GM12873 (cell line): ENCODE results near the gene BMP2K.

Experiments
- TF ChIP-seq, protein P1 (sequence below): IDR thresholded peaks from 2 replicates; pipeline ENCODE4 v1.5.1; 2012; ENCODE audit warnings: low read depth, mild to moderate bottlenecking, moderate library complexity, low read length, control low read depth; ENCODE audit not compliant: insufficient read depth; ENCODE audit errors: missing control alignments

The BMP2K gene

DNA sequence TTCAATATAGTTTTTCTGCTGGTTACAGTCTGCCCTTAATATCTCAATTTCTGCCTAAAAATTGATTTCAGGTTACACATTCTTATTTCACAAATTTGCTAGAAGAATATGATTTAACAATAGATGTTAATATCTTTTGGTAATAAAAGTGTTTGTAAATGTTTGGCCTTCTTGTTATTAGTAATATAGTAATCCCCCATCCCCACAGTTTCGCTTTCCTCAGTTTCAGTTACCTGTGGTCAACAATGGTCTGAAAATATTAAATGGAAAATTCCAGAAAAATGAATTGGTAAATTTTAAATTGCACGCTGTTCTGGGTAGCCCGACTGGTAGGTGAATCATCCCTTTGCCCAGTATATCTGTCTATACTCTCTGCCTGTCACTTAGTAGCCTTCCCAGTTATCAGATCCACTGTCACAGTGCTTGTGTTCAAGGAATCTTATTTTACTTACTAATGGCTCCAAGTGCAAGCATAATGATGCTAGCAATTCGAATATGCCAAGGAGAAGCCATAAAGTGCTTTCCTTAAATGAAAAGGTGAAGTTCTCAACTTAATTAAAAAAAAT, 3.5 kb upstream of the BMP2K start:
- TF ChIP-seq, protein P1, sequence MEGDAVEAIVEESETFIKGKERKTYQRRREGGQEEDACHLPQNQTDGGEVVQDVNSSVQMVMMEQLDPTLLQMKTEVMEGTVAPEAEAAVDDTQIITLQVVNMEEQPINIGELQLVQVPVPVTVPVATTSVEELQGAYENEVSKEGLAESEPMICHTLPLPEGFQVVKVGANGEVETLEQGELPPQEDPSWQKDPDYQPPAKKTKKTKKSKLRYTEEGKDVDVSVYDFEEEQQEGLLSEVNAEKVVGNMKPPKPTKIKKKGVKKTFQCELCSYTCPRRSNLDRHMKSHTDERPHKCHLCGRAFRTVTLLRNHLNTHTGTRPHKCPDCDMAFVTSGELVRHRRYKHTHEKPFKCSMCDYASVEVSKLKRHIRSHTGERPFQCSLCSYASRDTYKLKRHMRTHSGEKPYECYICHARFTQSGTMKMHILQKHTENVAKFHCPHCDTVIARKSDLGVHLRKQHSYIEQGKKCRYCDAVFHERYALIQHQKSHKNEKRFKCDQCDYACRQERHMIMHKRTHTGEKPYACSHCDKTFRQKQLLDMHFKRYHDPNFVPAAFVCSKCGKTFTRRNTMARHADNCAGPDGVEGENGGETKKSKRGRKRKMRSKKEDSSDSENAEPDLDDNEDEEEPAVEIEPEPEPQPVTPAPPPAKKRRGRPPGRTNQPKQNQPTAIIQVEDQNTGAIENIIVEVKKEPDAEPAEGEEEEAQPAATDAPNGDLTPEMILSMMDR = no peak

DNA sequence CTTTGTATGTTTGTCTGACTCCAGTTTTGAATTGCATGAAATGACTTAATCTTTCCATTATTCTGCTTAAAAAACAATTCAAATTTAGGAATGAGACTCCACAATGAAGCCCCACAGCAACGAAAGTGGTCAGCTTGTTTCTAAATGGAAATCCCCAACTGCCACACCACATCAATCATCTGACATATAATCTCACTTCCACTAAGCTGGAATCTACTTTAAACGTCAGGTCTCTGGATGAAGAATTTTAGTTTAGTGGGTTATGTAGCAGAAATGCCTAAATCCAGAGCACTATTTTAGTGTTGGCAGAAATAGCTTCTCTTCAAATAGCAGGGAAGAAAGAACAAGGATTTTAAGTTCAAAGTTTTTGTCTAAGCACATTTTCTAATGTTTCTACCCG, 1.7 kb upstream of the BMP2K start:
- TF ChIP-seq, protein P1 = no peak

DNA sequence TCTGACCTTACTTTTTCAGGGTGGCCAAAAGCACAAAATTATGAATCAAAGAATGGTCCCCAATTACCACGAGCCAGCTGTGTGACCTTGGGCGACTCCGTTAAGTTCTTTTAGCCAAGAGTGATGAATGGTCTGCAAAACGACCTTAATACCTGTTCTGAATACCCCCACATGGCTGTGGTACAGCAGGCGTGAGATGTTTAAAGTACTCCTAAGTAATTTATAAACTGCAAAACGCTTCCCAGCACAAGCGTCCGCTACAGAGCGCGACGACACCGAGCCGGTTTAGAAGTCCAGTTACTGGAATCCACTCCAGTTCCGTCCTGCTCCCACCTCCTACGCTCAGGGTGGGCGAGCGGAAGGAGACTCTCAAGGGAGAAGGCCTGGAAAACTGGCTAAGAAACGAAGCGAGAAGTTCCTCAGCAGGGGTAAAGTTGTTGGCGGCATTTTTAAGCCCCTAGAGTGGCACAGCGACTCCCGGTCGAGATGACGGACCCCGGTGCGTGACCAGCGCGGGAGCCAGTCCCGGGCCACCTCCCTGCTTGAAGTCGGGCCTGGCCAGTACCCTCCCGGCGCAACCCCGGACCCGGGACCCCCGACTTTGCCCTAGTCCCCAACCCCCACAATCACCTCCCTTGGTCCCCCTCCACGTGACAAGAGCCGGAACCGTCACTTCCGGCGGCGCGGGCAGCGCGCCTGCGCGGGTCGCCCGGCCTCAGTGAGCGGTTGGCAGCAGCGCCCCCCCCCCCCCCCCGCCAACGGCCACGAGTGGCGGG, 659 bp upstream of the BMP2K start:
- TF ChIP-seq, protein P1 = no peak

DNA sequence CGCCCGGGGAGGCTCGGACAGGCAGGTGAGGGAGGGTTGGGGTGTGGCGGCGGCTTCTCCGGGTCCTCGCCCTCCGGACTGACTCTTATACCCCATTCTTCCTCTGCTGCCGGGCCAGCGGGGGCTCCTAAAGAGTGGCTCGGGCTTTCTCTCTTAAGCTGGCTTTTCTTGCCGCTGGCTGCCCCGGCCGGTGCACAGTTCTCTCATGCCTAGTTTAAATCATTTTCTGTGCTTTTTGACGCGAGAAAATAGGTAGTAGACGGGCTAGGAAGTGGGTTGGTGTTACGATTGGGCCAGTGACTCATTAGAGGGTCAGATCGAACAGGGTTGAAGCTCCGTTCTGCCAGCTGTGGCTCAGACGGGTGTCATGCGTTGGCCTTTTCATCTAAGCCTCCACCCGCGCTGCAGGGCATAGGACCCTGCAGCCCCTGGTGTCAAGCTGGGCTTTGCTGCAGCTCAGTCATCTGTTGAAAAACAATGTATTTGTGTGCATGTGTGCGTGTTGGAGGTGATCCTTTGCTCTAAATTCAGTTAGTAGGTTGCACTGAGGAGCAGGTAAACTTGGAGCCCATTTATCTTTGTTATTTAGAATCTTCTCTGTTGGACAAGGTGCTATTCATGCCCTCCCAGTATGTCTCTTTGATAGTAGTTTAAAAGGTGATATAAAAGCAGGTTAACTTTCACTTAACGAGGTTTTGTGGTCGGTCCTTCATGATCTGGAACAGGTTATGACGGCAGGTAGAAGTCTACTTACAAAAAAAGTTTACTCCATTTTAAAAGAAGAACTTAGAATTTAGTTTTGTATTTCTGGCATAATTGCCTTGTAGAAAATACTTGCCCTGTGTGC, 802 bp downstream of the BMP2K start:
- TF ChIP-seq, protein P1 = no peak

GRCh38 chr4:78777576-78777940, 1.4 kb downstream of the BMP2K start:
- TF ChIP-seq, protein P1 = no peak

DNA sequence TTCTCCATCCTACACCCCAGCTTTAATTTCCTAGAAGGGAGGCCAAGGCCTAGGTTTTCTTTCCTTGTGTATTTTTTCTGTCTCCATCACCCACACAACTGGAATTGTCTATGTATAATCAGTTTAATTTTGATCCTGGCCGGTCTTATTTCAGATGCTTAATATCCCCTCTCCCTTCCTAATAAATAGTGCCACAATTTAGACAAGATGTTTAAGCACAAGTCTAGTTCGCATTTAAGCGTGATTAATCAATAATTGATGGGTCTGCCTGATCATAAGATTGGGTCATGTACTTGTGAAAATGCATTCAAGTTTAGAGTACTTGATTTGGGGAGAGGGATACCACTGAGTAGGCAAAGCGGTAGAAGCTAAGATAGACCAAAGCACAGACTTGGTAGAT, 2.4 kb downstream of the BMP2K start:
- TF ChIP-seq, protein P1 = no peak

DNA sequence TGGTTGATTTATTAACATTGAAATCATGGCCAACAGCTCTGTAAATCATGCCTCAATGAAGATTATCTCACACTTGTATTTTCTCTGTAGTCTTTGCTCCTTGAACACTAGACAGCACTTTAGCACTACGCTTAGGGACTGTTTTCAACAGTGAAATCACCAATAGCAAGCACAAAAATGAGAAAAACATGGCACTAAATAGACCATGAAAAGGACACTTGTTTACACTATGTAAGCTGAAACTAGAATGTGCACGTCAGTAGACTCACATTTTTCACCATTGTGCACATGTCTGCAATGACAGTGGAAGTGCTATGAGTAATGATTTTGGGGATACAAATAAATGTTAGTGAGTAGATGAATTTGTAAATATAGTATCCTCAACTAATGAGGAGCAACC, 3.1 kb downstream of the BMP2K start:
- TF ChIP-seq, protein P1 = no peak
